ENCODE results near the gene PRR15L. TPM values are rescaled to one million over a fixed set of nuclear protein-coding genes. Genes with fewer than 3 reads are reported as not detected.

PRR15L gene
- total and polyA plus RNA-seq, 2 experiments from 2014 or later: 0.57 TPM; not detected in 1

- 0 out of 2 replicates have a peak, but pooled peaks cover 4% of the 10 kb centered on the region for H3F3A ChIP-seq (replicated peaks; ENCODE audit: low read depth)
- no peak overlapping the region for H3K27ac ChIP-seq (ENCODE audit: low read depth)
- H4K20me1 ChIP-seq (replicated peaks; ENCODE audit: insufficient read depth): no peaks in the 10 kb centered on the region
- Mint-ChIP-seq H3K27ac (no peak overlapping the region; the same call in 1 of the 2 replicates), H3K27me3 (ENCODE audit: insufficient read depth, low read depth, poor library complexity) (peaks cover 24% of the 10 kb centered on the region), H3K9me3 (no peaks in the 10 kb centered on the region), H3K36me3 (ENCODE audit: low read depth) (peaks cover 13% of the 10 kb centered on the region), H3K4me3 (no peak overlapping the region), H3K4me1 (peaks cover 46% of the 10 kb centered on the region)
- no peaks in the 10 kb centered on the region for H3K79me2 ChIP-seq (replicated peaks; ENCODE audit: insufficient read depth)
- TF ChIP-seq ETS1 (IDR thresholded peaks at IDR 0.05) (no peak), NANOG (IDR thresholded peaks at IDR 0.05; ENCODE audit: borderline replicate concordance) (no peak), STAT1 (IDR thresholded peaks at IDR 0.05; ENCODE audit: unreplicated experiment) (no peak), ZNF114 (CRISPR knock-in tag; IDR thresholded peaks at IDR 0.05) (no peak), EZH2phosphoT487 (IDR thresholded peaks at IDR 0.05; ENCODE audit: unreplicated experiment) (no peak), CTCF (conservative IDR thresholded peaks at IDR 0.05; ENCODE audit: low read depth in 2 of 2) (no peak), ZNF331 (CRISPR knock-in tag; IDR thresholded peaks at IDR 0.05; ENCODE audit: low read depth) (no peak), JUNB (IDR thresholded peaks at IDR 0.05; ENCODE audit: unreplicated experiment) (no peak), ZNF462 (CRISPR knock-in tag; IDR thresholded peaks at IDR 0.05) (no peak), REST (IDR thresholded peaks at IDR 0.05; ENCODE audit: unreplicated experiment) (no peak), EZH2 (IDR thresholded peaks at IDR 0.05; ENCODE audit: low read depth, unreplicated experiment) (no peak), POLR2AphosphoS5 (IDR thresholded peaks at IDR 0.05; ENCODE audit: low read depth) (no peak), CREB1 (CRISPR knock-in tag; IDR thresholded peaks at IDR 0.05; ENCODE audit: low read depth) (no peak)
- no peak overlapping the region for H3K4me3 ChIP-seq
- peaks cover 26% of the 10 kb centered on the region for H3K4me1 ChIP-seq (ENCODE audit: insufficient read depth)
- no peaks in the 10 kb centered on the region for H3K36me3 ChIP-seq (ENCODE audit: insufficient read depth)
- no peaks in the 10 kb centered on the region for H3K9me2 ChIP-seq (ENCODE audit: insufficient read depth)
- H3K27me3 ChIP-seq (ENCODE audit: insufficient read depth): no peaks in the 10 kb centered on the region
- no peak overlapping the region for H2AFZ ChIP-seq
- ATAC-seq (no peak), DNase-seq (ENCODE audit: low spot score) (no peak)
- no peak overlapping the region for H3K4me2 ChIP-seq
These were observed 28.8 kb upstream of the PRR15L start for GRCh38 chr17:47986520-47986919.
